Measurements from ENCODE around the gene LRRC4. TPM values are rescaled to one million over a fixed set of nuclear protein-coding genes. Genes with fewer than 3 reads are reported as not detected.

LRRC4 gene
- total RNA-seq, 4 donors from 2014 or later, result 1.6 to 2.5 (median 2.1) TPM; not detected in 1

- Histone ChIP-seq H3K9me3 (no peaks in the 10 kb centered on the region), H3K27ac (no peak overlapping the region), H3K4me3 (no peak overlapping the region), H3K27me3 (no peaks in the 10 kb centered on the region), H3K36me3 (no peaks in the 10 kb centered on the region), H3K4me1 (peaks cover 0 to 13% (median 0%) of the 10 kb centered on the region in 4 donors)
- no peak for DNase-seq
- TF ChIP-seq POLR2A (IDR thresholded peaks at IDR 0.05) (no peak), CTCF (IDR thresholded peaks at IDR 0.05) (no peak)
Measured at GRCh38 chr7:128008141-128008540, 23.1 kb downstream of the LRRC4 start.

GRCh38 chr7:128007303-128007680, 23.9 kb downstream of the LRRC4 start:
- Histone ChIP-seq H3K27ac (no peak overlapping the region), H3K4me1 (peaks cover 0 to 13% (median 0%) of the 10 kb centered on the region in 4 donors), H3K27me3 (no peaks in the 10 kb centered on the region), H3K4me3 (no peak overlapping the region), H3K9me3 (no peaks in the 10 kb centered on the region), H3K36me3 (no peaks in the 10 kb centered on the region)
- DNase-seq, result no peak
- no peak for TF ChIP-seq CTCF (IDR thresholded peaks at IDR 0.05)

GRCh38 chr7:128006550-128007302, 24.5 kb downstream of the LRRC4 start:
- Histone ChIP-seq H3K27ac (no peak overlapping the region), H3K4me1 (peaks cover 0 to 13% (median 0%) of the 10 kb centered on the region in 4 donors), H3K27me3 (no peaks in the 10 kb centered on the region), H3K4me3 (no peak overlapping the region), H3K36me3 (no peaks in the 10 kb centered on the region), H3K9me3 (no peaks in the 10 kb centered on the region)
- DNase-seq, result no peak
- TF ChIP-seq CTCF (IDR thresholded peaks at IDR 0.05) (no peak), POLR2A (IDR thresholded peaks at IDR 0.05) (no peak)

GRCh38 chr7:128005759-128006159, 25.5 kb downstream of the LRRC4 start:
- no peak for TF ChIP-seq CTCF (IDR thresholded peaks at IDR 0.05)
- no peak for TF ChIP-seq POLR2A (IDR thresholded peaks at IDR 0.05)
- Histone ChIP-seq H3K4me1 (peaks cover 0 to 13% (median 0%) of the 10 kb centered on the region in 4 donors), H3K4me3 (no peak overlapping the region), H3K27me3 (no peaks in the 10 kb centered on the region), H3K9me3 (no peaks in the 10 kb centered on the region), H3K27ac (peak overlapping the region in 1 of 4 donors; percentile 23), H3K36me3 (no peaks in the 10 kb centered on the region)
- no peak for DNase-seq

GRCh38 chr7:128005117-128005516, 26.1 kb downstream of the LRRC4 start:
- H3K36me3 ChIP-seq, result no peaks in the 10 kb centered on the region
- TF ChIP-seq POLR2A (IDR thresholded peaks at IDR 0.05) (no peak), CTCF (IDR thresholded peaks at IDR 0.05) (no peak)
- no peak overlapping the region for H3K4me3 ChIP-seq
- H3K9me3 ChIP-seq, result no peaks in the 10 kb centered on the region
- H3K4me1 ChIP-seq, result peaks cover 0 to 16% (median 0%) of the 10 kb centered on the region in 4 donors
- peak overlapping the region in 1 of 4 donors; percentile 23 for H3K27ac ChIP-seq
- H3K27me3 ChIP-seq, result no peaks in the 10 kb centered on the region
- DNase-seq, result peak in 2 of 3 donors; percentile 40 to 55
